HG03521 (cell line): ENCODE measurements around the gene RING1.

Experiments used
- ATAC-seq: cut with Tn5 transposase; IDR thresholded peaks from one replicate; pipeline ENCODE4 v1.9.1; 2021; ENCODE audit warnings: mild to moderate bottlenecking, moderate library complexity; ENCODE audit not compliant: unreplicated experiment

RING1 gene

GRCh38 chr6:33208091-33208967 is at the start of gene RING1:
TSS of gene RING1 (plus strand) at chr6:33208500. CDS start at chr6:33208823, 323 bp downstream.
- ATAC-seq = peak; percentile 47

- ATAC-seq = no peak
These were observed 48.2 kb upstream of the RING1 start for GRCh38 chr6:33160096-33160495.

DNA sequence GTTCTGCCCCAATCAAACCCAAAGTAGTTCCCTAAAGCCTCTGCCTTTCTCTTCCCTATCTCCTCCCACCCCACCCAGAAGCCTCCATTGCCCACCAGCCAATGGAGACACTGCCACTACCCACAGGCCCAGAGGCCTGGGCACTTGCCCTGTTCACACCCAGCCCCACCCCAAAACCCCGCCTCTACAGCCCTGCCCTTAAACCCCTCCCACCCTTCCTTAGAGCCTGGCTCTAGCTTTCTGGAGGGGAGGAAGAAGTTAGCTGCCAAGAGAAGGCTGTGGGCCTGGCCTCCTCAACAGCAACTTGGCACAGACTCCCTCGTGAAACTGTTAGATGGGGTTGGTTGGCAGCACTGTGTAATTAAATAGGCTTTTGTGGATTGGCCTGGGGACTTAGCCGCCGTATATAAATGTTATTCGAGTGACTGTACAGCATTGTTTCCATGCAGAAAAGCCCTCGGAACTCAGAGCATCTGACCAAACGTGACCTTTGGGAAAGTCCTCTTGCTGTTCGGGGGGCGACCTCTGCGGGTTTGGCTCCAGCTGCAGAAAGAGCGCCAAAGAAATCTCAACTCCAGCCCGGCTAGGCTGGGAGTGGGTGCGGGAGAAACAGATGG is 47.5 kb upstream of the RING1 start:
- no peak for ATAC-seq

- no peak for ATAC-seq
These were observed 46.7 kb upstream of the RING1 start for GRCh38 chr6:33161354-33162331.

- ATAC-seq = no peak
These were observed 44.8 kb upstream of the RING1 start for GRCh38 chr6:33163540-33163939.

- ATAC-seq = no peak
These were observed 44.1 kb upstream of the RING1 start for GRCh38 chr6:33164176-33164575.

DNA sequence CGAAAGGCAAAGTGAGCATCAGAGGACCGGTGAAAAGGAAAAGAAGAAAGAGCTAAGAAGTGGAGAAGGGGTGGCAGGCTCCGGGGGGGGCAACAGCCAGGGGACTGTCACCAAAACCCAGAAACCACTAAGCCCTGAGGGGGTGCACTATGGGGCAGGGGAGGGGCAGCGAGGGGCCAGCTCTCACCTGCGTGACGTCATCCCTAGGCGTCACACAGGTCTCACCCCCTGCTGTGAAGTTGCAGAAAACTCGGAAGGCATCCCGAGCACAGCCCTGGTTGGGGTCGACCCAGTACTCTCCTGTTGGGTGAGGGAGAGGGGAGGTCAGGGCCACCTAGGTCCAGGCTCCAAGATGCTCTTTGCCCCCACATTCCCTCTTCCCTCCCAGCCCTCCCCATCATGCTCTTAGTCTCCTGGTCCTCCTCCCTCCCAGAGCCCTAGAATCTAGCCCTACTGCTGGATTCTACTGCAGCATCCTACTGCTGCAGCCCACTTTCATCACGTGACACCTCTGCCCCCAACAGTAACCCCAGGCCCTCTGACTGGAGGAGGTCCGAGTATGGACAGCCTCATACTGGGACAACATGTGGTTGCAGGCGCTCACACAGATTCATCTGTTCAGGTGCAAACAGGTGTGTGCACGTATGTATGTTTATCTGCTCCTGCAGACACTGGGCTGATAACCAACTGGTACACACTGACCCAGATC is 43.5 kb upstream of the RING1 start:
- ATAC-seq = no peak

DNA sequence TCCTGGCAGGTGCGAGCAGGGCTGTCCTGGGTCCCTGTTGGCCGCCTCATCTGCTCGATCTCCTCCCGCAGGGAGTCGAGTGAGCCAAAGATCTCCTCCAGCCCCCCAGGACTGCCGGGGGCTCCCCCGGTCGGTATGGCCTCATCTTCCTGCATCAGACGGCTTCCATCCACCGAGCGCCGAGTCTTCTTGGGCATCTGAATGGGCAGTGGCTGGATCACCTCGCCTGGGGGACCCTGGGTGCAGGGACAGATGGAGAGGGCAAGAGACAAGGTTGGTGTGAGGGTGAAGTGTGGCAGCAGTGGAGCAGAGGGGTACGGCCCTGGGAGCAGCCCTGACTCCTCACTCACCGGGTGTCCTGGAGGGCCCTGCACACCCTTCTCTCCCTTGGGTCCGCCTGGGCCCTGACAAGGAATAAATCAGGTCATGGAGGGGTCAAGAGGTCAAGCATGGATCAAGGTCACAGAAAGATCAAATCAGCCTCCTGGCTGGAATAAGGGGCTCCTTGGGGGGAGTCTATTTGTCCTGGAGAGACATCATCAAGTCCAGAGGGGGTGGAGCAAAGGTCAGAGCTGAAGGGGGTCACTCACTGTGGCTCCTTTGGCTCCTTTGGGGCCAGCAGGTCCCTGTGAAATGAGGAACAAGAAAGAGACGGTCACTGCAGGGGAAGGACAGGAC is 42.6 kb upstream of the RING1 start:
- no peak for ATAC-seq

DNA sequence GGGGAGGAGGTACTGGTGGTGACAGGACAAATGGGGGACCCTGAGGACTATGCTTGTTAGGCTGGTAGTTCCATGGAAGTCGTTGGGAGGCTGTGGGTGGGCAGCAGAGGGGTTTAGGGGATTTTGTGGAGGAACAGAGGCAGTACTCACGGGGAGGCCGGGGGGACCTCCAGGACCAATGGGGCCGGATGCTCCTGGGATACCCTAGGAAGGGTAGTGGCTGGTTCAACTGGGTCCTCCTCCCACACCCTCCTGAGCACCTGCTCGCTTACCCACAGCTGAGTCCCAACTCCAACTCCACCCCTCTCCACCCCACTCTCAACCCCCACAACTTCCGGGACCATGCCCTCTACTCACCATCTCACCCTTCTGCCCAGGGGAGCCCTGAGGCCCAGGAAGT is 41.9 kb upstream of the RING1 start:
- no peak for ATAC-seq

GRCh38 chr6:33166811-33167210 is 41.5 kb upstream of the RING1 start:
- no peak for ATAC-seq

- ATAC-seq = no peak
These were observed 40.7 kb upstream of the RING1 start for GRCh38 chr6:33167374-33168283.

GRCh38 chr6:33168284-33168601 is 40.1 kb upstream of the RING1 start:
- ATAC-seq = no peak

- no peak for ATAC-seq
These were observed 39.7 kb upstream of the RING1 start for GRCh38 chr6:33168639-33169038.

GRCh38 chr6:33169291-33170175 is 38.8 kb upstream of the RING1 start:
- no peak for ATAC-seq

- ATAC-seq = no peak
These were observed 37.9 kb upstream of the RING1 start for GRCh38 chr6:33170176-33171015.

GRCh38 chr6:33171016-33171879 is 37.1 kb upstream of the RING1 start:
- ATAC-seq = no peak
